Ovary (tissue), 9 donors: ENCODE measurements around the gene ST7L. TPM values are rescaled to one million over a fixed set of nuclear protein-coding genes. Genes with fewer than 3 reads are reported as not detected.

Source experiments
- DNase-seq, 5 donors: peaks; one replicate each; pipeline ENCODE4 v3.0.0-alpha.2; 2019 to 2020
- H3K27ac ChIP-seq, 2 donors: fragments of 200-600 bp; one replicate each; pipeline versions ENCODE4 v1.5.1 to v1.8.0; 2019 to 2022
- H3K27me3 ChIP-seq: fragments of 200-600 bp; one replicate; pipeline ENCODE4 v1.8.0; 2022
- H3K36me3 ChIP-seq: fragments of 200-600 bp; sonication (generic); one replicate; pipeline ENCODE4 v1.5.1; 2019
- H3K4me1 ChIP-seq: one replicate; pipeline ENCODE4 v1.8.1; 2013; ENCODE audit warnings: mild to moderate bottlenecking, moderate library complexity; ENCODE audit not compliant: insufficient read depth
- H3K4me3 ChIP-seq: fragments of 200-600 bp; sonication (generic); one replicate; pipeline ENCODE4 v1.5.1; 2017
- H3K9me3 ChIP-seq, 2 donors: fragments of 200-600 bp in 1 of 2; sonication (generic) in 1 of 2; one replicate each; pipeline versions ENCODE4 v1.5.1 to v1.8.1; 2013 to 2019; ENCODE audit warnings: mild to moderate bottlenecking in 1 of 2, moderate library complexity in 1 of 2
- EP300 ChIP-seq: sonication (generic); formaldehyde crosslinking; IDR thresholded peaks from one replicate; pipeline ENCODE4 v1.6.1; 2017; ENCODE audit warnings: antibody characterized with exemption
- POLR2A ChIP-seq: fragments of 450-650 bp; IDR thresholded peaks from one replicate; pipeline ENCODE4 v1.6.1; 2017; ENCODE audit warnings: antibody characterized with exemption, mild to moderate bottlenecking, moderate library complexity
- WGBS, 3 donors: extraction: QIAGEN DNeasy Blood & Tissue Kit in 1 of 3; methylation state at CpG; one replicate each; pipeline versions ENCODE4 v1.1.5 to v1.1.7; 2013 to 2017; 5-methylcytosine and 5-hydroxymethylcytosine counted together
- intact Hi-C, 4 donors: fragments of 100-400 bp; cut with DNase I; formaldehyde crosslinking; loops; one replicate each; pipeline versions ENCODE4 v1.11.0 to v1.15.1; 2022 to 2023
- polyA plus RNA-seq, 2 donors: library from polyadenylated mRNA; stranded (reverse); fragments of 200-250 nt in 1 of 2; fragments of 350-450 nt in 1 of 2; fragmentation: Illumina TruSeq in 1 of 2; extraction: RNeasy Lipid Tissue Mini Kit (QIAGEN cat#74804) in 1 of 2; gene quantifications; one replicate each; pipeline ENCODE4 v1.2.3, GENCODE V29; 2013 to 2014
- total RNA-seq, 7 donors: library from RNA; depleted of rRNA in 2 of 7; stranded (reverse); fragments of >200 nt in 2 of 7; fragmentation: NEBNext Ultra II Directional in 3 of 7; extraction: Animal tissue kit (Norgen Biotek cat#: 25700) in 3 of 7; gene quantifications; one replicate each; pipeline versions ENCODE4 v1.1.0 to v1.2.4, GENCODE V29; 2016 to 2023
- TF ChIP-seq, protein P1 (sequence below), 3 donors: fragments of 450-650 bp in 2 of 3; fragments of 200-600 bp in 1 of 3; IDR thresholded peaks; one replicate each; pipeline versions ENCODE4 v1.5.1 to v1.8.0; 2016 to 2022; ENCODE audit warnings: antibody characterized with exemption in 3 of 3, mild to moderate bottlenecking in 1 of 3
- donor health status: DM: no; HTN: no; CAD: no; lungs with moderate emphysema.
- donor health status: DM: no; HTN: no; CAD: no.
- donor health status: Bipolar disorder and iron deficiency.
- donor health status: DM: yes; HTN: yes; CAD: no.
- donor health status: DM: no; HTN: no; CAD: no.
- donor health status: DM: yes; HTN: yes; CAD: no.

The ST7L gene
- total and polyA plus RNA-seq, 9 donors, result 12.5 to 32.0 (median 22.3) TPM

GRCh38 chr1:112504661-112505399 lies 114.1 kb downstream of the ST7L start:
- DNase-seq, result peak; percentile 58 to 75 (median 61)
- Histone ChIP-seq H3K4me1 (peaks cover 40% of the 10 kb centered on the region), H3K36me3 (no peaks in the 10 kb centered on the region), H3K27ac (peak overlapping the region; percentile 58 to 79), H3K9me3 (no peaks in the 10 kb centered on the region), H3K4me3 (no peak overlapping the region), H3K27me3 (no peaks in the 10 kb centered on the region)
- 13 to 17% (median 15%) methylated on average over 6 of the region's 6 CpGs for WGBS, 3 donors
- intact Hi-C loops, result loop anchor here in 3 of 4 donors (5.0 to 10.0 kb wide), 4 partner anchors 110 to 202 kb away; partner anchors contain the start of genes CAPZA1 (in 3 of the 3), ST7L (in 3 of the 3) and RHOC (in 2 of the 3)
- TF ChIP-seq, protein P1, sequence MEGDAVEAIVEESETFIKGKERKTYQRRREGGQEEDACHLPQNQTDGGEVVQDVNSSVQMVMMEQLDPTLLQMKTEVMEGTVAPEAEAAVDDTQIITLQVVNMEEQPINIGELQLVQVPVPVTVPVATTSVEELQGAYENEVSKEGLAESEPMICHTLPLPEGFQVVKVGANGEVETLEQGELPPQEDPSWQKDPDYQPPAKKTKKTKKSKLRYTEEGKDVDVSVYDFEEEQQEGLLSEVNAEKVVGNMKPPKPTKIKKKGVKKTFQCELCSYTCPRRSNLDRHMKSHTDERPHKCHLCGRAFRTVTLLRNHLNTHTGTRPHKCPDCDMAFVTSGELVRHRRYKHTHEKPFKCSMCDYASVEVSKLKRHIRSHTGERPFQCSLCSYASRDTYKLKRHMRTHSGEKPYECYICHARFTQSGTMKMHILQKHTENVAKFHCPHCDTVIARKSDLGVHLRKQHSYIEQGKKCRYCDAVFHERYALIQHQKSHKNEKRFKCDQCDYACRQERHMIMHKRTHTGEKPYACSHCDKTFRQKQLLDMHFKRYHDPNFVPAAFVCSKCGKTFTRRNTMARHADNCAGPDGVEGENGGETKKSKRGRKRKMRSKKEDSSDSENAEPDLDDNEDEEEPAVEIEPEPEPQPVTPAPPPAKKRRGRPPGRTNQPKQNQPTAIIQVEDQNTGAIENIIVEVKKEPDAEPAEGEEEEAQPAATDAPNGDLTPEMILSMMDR (IDR thresholded peaks at IDR 0.05), result no peak
- TF ChIP-seq EP300 (no peak), POLR2A (no peak)

DNA sequence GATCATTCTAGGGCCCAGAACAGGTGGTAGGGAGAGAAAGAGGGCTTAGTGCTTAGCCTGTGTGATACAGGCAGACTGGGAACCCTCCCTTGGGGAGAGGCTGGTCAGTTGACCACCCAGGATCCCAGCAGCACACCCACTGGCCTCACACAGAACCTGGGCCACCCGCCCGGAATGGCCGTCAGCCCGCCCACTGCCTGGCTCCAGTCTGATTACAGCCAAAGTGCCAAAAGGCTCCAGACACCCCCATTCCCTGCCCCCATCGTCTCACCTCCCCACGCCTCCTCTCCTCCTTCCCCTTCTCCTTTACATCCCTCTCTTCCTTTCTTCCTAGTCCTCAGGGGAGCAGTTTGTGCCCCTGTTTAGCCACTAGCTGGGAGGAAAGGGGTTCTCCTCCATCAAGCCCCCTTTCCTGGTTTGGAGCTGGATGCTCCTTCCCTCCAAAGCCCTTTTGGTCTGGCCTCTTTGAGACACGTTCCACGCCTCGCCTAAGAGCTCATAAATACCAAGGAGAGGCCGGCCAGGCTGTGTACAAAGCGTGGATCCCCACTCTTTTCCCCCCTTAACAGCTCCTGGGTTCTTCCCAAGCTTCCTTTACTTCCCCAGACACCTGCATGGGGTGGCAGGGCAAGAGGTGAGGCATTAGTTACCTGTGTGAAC lies 114.8 kb downstream of the ST7L start:
- TF ChIP-seq POLR2A (no peak), EP300 (no peak)
- TF ChIP-seq, protein P1 (IDR thresholded peaks at IDR 0.05), result no peak
- H3K4me3 ChIP-seq, result no peak overlapping the region
- 26 to 29% (median 26%) methylated on average over 11 of the region's 11 CpGs for WGBS, 3 donors
- H3K27ac ChIP-seq, result peak overlapping the region; percentile 58 to 79
- H3K9me3 ChIP-seq, result no peaks in the 10 kb centered on the region
- intact Hi-C loops, result loop anchor here in 2 of 4 donors (5.0 to 10.0 kb wide), 3 partner anchors 111 to 203 kb away; partner anchors contain the start of genes CAPZA1 (in 2 of the 2), RHOC (in 2 of the 2) and ST7L (in 2 of the 2)
- DNase-seq, result peak; percentile 50 to 81 (median 71)
- no peaks in the 10 kb centered on the region for H3K36me3 ChIP-seq
- no peaks in the 10 kb centered on the region for H3K27me3 ChIP-seq
- H3K4me1 ChIP-seq, result peaks cover 38% of the 10 kb centered on the region

GRCh38 chr1:112502826-112503225 lies 116.1 kb downstream of the ST7L start:
- no peaks in the 10 kb centered on the region for H3K36me3 ChIP-seq
- no peak overlapping the region for H3K27ac ChIP-seq
- peak in 1 of 5 donors; percentile 51 for DNase-seq
- H3K9me3 ChIP-seq, result no peaks in the 10 kb centered on the region
- TF ChIP-seq POLR2A (no peak), EP300 (no peak)
- TF ChIP-seq, protein P1 (IDR thresholded peaks at IDR 0.05), result no peak
- WGBS, 3 donors, result 57 to 70% (median 64%) methylated on average over 2 of the region's 2 CpGs
- peaks cover 36% of the 10 kb centered on the region for H3K4me1 ChIP-seq
- no peaks in the 10 kb centered on the region for H3K27me3 ChIP-seq
- intact Hi-C loops, result loop anchor here in 3 of 4 donors (2.0 to 10.0 kb wide), 4 partner anchors 112 to 204 kb away; partner anchors contain the start of genes RHOC (in 3 of the 3), CAPZA1 (in 2 of the 3) and ST7L (in 2 of the 3)
- H3K4me3 ChIP-seq, result no peak overlapping the region
